ENCODE results near the gene CACNB2.
"Not testable (repeated sequence)": the region's sequence is repeated elsewhere in the genome, so short reads cannot be mapped to it uniquely, and the experiment has no call there.

- TF ChIP-seq BHLHE40 (IDR thresholded peaks at IDR 0.05; ENCODE audit: low read depth, low read length); JUN (IDR thresholded peaks at IDR 0.05); POLR2A (IDR thresholded peaks at IDR 0.05; ENCODE audit: low read length); CTCF (IDR thresholded peaks at IDR 0.05); HDAC2 (IDR thresholded peaks at IDR 0.05); MAZ (IDR thresholded peaks at IDR 0.05; ENCODE audit: borderline replicate concordance, low read depth, low read length); CBX8 (IDR thresholded peaks at IDR 0.05); REST (IDR thresholded peaks at IDR 0.05); HOXA7 (CRISPR knock-in tag; IDR thresholded peaks at IDR 0.05); POLR2AphosphoS2 (conservative IDR thresholded peaks at IDR 0.05; ENCODE audit: low read length); PHF8 (IDR thresholded peaks at IDR 0.05; ENCODE audit: borderline replicate concordance, low read depth): not testable (repeated sequence)
Observed at GRCh38 chr10:18208186-18208585, 68.0 kb downstream of the CACNB2 start.

Measured in A549 (cell line).